ENCODE data around the gene ULK1.

Gene ULK1

DNA sequence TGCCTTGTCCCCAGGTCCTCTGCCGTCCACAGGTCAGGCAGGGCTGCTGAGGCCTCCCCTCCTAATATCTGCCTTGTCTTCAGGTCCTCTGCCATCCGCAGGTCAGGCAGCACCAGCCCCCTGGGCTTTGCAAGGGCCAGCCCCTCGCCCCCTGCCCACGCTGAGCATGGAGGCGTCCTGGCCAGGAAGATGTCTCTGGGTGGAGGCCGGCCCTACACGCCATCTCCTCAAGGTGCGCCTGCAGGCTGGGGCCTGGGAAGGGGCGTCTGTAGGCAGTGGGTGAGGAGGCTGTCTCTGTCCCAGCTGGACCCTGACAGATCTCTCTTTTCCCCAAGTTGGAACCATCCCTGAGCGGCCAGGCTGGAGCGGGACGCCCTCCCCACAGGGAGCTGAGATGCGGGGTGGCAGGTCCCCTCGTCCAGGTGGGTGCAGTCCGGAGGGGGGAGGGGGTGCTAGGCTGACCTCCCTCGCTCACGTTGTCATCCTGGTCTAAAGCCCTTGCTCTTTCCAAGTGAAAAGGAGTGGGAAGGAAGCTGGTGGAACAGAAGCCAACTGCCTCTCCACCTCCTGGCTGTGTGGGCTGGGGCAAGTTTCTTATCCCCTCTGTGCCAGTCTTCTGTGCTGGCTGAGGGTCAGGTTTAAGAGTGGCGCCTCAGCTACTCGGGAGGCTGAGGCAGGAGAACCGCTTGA lies 20.7 kb downstream of the ULK1 start:
- H3K56ac ChIP-seq (ENCODE audit: low read length) = no peak overlapping the region
- H3K79me2 ChIP-seq (ENCODE audit: control insufficient read depth, insufficient read depth, low read length) = no peaks in the 10 kb centered on the region
- no peak overlapping the region for H3K23ac ChIP-seq (ENCODE audit: low read length)
- H3K27ac ChIP-seq (ENCODE audit: low read depth, low read length) = no peak overlapping the region
- H4K8ac ChIP-seq (ENCODE audit: low read depth, low read length) = no peak overlapping the region
- H3K4me3 ChIP-seq (ENCODE audit: low read length) = no peak overlapping the region
- no peak overlapping the region for H3K18ac ChIP-seq (ENCODE audit: low read length)
- no peaks in the 10 kb centered on the region for H3K27me3 ChIP-seq (ENCODE audit: insufficient read depth, low read length, poor library complexity)
- no peak overlapping the region for H3K4me2 ChIP-seq (ENCODE audit: low read length)
- H3K4ac ChIP-seq (ENCODE audit: low read depth, low read length) = no peak overlapping the region
- no peaks in the 10 kb centered on the region for H3K79me1 ChIP-seq (ENCODE audit: low read length)
- no peak overlapping the region for H2AK5ac ChIP-seq (ENCODE audit: low read length)
- no peaks in the 10 kb centered on the region for H3K4me1 ChIP-seq (ENCODE audit: control insufficient read depth, low read depth, low read length)
- no CpG with 5 or more reads among the region's 20 CpGs for WGBS (ENCODE audit: extremely low coverage, insufficient coverage, low lambda C conversion rate)
- no peak overlapping the region for H2BK5ac ChIP-seq (ENCODE audit: low read length)
- no peak overlapping the region for H4K5ac ChIP-seq (ENCODE audit: low read length)
- DNase-seq = no peak
- no peak overlapping the region for H2BK15ac ChIP-seq (replicated peaks; ENCODE audit: low read depth)
- H2BK120ac ChIP-seq (ENCODE audit: low read depth, low read length) = no peak overlapping the region
- no peak overlapping the region for H3K9ac ChIP-seq (ENCODE audit: low read length)
- H3K36me3 ChIP-seq (ENCODE audit: control insufficient read depth, insufficient read depth, low read length) = peaks cover 5% of the 10 kb centered on the region

DNA sequence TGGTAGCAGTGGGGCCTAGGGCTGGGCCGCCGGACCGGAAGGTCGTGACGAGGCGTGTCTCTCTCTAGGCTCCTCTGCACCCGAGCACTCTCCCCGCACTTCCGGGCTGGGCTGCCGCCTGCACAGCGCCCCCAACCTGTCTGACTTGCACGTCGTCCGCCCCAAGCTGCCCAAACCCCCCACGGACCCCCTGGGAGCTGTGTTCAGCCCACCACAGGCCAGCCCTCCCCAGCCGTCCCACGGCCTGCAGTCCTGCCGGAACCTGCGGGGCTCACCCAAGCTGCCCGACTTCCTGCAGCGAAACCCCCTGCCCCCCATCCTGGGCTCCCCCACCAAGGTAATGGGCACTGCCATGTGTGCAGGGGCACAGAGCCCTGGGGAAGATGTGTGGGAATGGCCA lies 21.4 kb downstream of the ULK1 start:
- Histone ChIP-seq H3K27ac (ENCODE audit: low read depth, low read length) (no peak overlapping the region), H3K36me3 (ENCODE audit: control insufficient read depth, insufficient read depth, low read length) (peaks cover 5% of the 10 kb centered on the region), H2BK120ac (ENCODE audit: low read depth, low read length) (no peak overlapping the region), H2BK5ac (ENCODE audit: low read length) (no peak overlapping the region), H3K23ac (ENCODE audit: low read length) (no peak overlapping the region), H3K18ac (ENCODE audit: low read length) (no peak overlapping the region), H3K9ac (ENCODE audit: low read length) (no peak overlapping the region), H3K56ac (ENCODE audit: low read length) (no peak overlapping the region), H3K79me1 (ENCODE audit: low read length) (no peaks in the 10 kb centered on the region), H3K4me1 (ENCODE audit: control insufficient read depth, low read depth, low read length) (no peaks in the 10 kb centered on the region), H2BK15ac (replicated peaks; ENCODE audit: low read depth) (no peak overlapping the region), H4K5ac (ENCODE audit: low read length) (no peak overlapping the region), H3K79me2 (ENCODE audit: control insufficient read depth, insufficient read depth, low read length) (no peaks in the 10 kb centered on the region), H4K8ac (ENCODE audit: low read depth, low read length) (no peak overlapping the region), H3K4ac (ENCODE audit: low read depth, low read length) (no peak overlapping the region), H3K4me3 (ENCODE audit: low read length) (no peak overlapping the region), H2AK5ac (ENCODE audit: low read length) (no peak overlapping the region), H3K4me2 (ENCODE audit: low read length) (no peak overlapping the region), H3K27me3 (ENCODE audit: insufficient read depth, low read length, poor library complexity) (no peaks in the 10 kb centered on the region)
- WGBS (ENCODE audit: extremely low coverage, insufficient coverage, low lambda C conversion rate) = no CpG with 5 or more reads among the region's 21 CpGs
- no peak for DNase-seq

DNA sequence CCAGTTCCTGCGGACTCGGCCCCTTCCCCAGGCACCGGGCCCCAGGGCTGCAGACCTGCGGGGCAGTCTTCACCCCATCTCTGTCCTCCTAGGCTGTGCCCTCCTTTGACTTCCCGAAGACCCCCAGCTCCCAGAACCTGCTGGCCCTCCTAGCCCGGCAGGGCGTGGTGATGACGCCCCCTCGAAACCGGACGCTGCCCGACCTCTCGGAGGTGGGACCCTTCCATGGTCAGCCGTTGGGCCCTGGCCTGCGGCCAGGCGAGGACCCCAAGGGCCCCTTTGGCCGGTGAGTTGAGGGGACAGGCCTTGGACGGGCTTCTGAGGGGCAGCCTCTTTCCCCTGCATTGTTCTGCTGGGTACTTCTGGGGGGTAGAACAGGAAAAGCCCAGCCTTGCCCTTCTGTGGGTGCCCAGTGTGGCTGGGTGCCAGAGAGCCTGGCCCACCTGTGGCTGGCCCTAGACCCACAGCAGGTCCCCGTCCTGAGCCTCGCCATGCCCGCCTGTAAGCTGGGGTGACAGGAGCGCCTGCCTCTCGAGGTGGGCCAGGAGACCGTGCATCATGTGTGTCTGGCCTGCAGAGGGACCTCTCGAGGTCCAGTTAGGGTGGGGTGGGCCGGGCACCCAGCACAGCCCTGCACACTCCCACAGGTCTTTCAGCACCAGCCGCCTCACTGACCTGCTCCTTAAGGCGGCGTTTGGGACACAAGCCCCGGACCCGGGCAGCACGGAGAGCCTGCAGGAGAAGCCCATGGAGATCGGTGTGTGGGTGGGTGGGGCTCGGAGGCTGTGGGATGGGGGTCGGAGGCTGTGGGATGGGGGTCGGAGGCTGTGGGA lies 22.1 kb downstream of the ULK1 start:
- Histone ChIP-seq H3K79me1 (ENCODE audit: low read length) (no peaks in the 10 kb centered on the region), H3K4me3 (ENCODE audit: low read length) (no peak overlapping the region), H3K56ac (ENCODE audit: low read length) (no peak overlapping the region), H2BK5ac (ENCODE audit: low read length) (no peak overlapping the region), H3K36me3 (ENCODE audit: control insufficient read depth, insufficient read depth, low read length) (peaks cover 4% of the 10 kb centered on the region), H3K27me3 (ENCODE audit: insufficient read depth, low read length, poor library complexity) (no peaks in the 10 kb centered on the region), H2BK15ac (replicated peaks; ENCODE audit: low read depth) (no peak overlapping the region), H3K27ac (ENCODE audit: low read depth, low read length) (no peak overlapping the region), H3K4ac (ENCODE audit: low read depth, low read length) (no peak overlapping the region), H4K5ac (ENCODE audit: low read length) (no peak overlapping the region), H2AK5ac (ENCODE audit: low read length) (no peak overlapping the region), H3K79me2 (ENCODE audit: control insufficient read depth, insufficient read depth, low read length) (no peaks in the 10 kb centered on the region), H3K4me1 (ENCODE audit: control insufficient read depth, low read depth, low read length) (no peaks in the 10 kb centered on the region), H3K18ac (ENCODE audit: low read length) (no peak overlapping the region), H3K9ac (ENCODE audit: low read length) (no peak overlapping the region), H4K8ac (ENCODE audit: low read depth, low read length) (no peak overlapping the region), H3K4me2 (ENCODE audit: low read length) (no peak overlapping the region), H3K23ac (ENCODE audit: low read length) (no peak overlapping the region), H2BK120ac (ENCODE audit: low read depth, low read length) (no peak overlapping the region)
- no CpG with 5 or more reads among the region's 36 CpGs for WGBS (ENCODE audit: extremely low coverage, insufficient coverage, low lambda C conversion rate)
- DNase-seq = no peak

DNA sequence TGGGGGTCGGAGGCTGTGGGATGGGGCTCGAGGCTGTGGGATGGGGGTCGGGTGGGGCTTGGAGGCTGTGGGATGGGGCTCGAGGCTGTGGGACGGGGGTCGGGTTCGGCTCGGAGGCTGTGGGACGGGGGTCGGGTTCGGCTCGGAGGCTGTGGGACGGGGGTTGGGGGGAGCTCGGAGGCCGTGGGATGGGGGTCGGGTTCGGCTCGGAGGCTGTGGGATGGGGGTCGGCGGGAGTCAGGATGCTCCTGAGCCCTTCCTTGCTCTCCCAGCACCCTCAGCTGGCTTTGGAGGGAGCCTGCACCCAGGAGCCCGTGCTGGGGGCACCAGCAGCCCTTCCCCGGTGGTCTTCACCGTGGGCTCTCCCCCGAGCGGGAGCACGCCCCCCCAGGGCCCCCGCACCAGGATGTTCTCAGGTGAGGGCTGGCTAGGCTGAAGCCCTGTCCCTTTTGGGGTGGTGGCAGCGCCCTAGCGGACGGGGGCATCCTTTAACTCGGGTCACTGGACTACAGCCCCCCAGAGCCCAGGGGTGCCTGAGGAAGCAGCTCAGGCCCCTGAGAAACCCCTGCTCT lies 22.8 kb downstream of the ULK1 start:
- Histone ChIP-seq H3K79me2 (ENCODE audit: control insufficient read depth, insufficient read depth, low read length) (no peaks in the 10 kb centered on the region), H3K27ac (ENCODE audit: low read depth, low read length) (no peak overlapping the region), H2BK5ac (ENCODE audit: low read length) (no peak overlapping the region), H2BK15ac (replicated peaks; ENCODE audit: low read depth) (no peak overlapping the region), H2AK5ac (ENCODE audit: low read length) (no peak overlapping the region), H3K56ac (ENCODE audit: low read length) (no peak overlapping the region), H3K4me2 (ENCODE audit: low read length) (no peak overlapping the region), H3K36me3 (ENCODE audit: control insufficient read depth, insufficient read depth, low read length) (peaks cover 4% of the 10 kb centered on the region), H3K4me1 (ENCODE audit: control insufficient read depth, low read depth, low read length) (no peaks in the 10 kb centered on the region), H3K9ac (ENCODE audit: low read length) (no peak overlapping the region), H2BK120ac (ENCODE audit: low read depth, low read length) (no peak overlapping the region), H4K8ac (ENCODE audit: low read depth, low read length) (no peak overlapping the region), H3K4ac (ENCODE audit: low read depth, low read length) (no peak overlapping the region), H3K4me3 (ENCODE audit: low read length) (no peak overlapping the region), H3K18ac (ENCODE audit: low read length) (no peak overlapping the region), H3K27me3 (ENCODE audit: insufficient read depth, low read length, poor library complexity) (no peaks in the 10 kb centered on the region), H3K23ac (ENCODE audit: low read length) (no peak overlapping the region), H3K79me1 (ENCODE audit: low read length) (no peaks in the 10 kb centered on the region), H4K5ac (ENCODE audit: low read length) (no peak overlapping the region)
- no peak for DNase-seq
- WGBS (ENCODE audit: extremely low coverage, insufficient coverage, low lambda C conversion rate) = no CpG with 5 or more reads among the region's 31 CpGs

DNA sequence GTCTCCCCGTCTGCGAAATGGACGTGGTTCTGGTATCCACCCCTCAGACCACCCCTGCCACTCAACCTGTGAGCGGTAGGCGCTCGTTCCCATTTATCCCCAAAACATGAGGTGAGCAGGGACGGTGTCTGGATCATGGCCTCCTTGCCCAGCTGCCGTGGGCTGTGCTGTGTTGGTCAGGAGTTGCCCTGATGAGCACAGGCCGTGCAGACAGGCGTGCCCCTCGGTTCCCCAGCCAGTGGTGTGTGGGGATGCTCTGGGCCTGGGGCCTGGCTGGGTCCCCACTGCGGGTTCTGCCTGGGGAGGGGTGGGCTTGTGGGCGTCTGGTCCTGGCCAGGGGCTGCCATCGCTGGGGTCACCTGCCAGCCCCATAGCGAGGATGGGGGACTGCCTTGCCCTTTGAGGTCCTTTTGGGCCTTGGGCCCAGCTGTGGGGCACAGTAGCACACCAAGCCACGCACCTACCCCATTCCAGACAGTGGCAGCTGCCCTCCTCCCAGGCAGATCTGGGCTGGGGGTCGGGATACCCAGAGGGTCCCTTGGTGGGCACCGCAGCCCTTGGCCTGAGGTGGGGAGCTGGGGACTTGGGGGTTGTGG lies 23.4 kb downstream of the ULK1 start:
- Histone ChIP-seq H4K5ac (ENCODE audit: low read length) (no peak overlapping the region), H2BK15ac (replicated peaks; ENCODE audit: low read depth) (no peak overlapping the region), H2AK5ac (ENCODE audit: low read length) (no peak overlapping the region), H3K36me3 (ENCODE audit: control insufficient read depth, insufficient read depth, low read length) (peaks cover 4% of the 10 kb centered on the region), H3K4ac (ENCODE audit: low read depth, low read length) (no peak overlapping the region), H3K56ac (ENCODE audit: low read length) (no peak overlapping the region), H2BK5ac (ENCODE audit: low read length) (no peak overlapping the region), H3K79me1 (ENCODE audit: low read length) (no peaks in the 10 kb centered on the region), H3K23ac (ENCODE audit: low read length) (no peak overlapping the region), H3K79me2 (ENCODE audit: control insufficient read depth, insufficient read depth, low read length) (no peaks in the 10 kb centered on the region), H3K27ac (ENCODE audit: low read depth, low read length) (no peak overlapping the region), H3K27me3 (ENCODE audit: insufficient read depth, low read length, poor library complexity) (no peaks in the 10 kb centered on the region), H3K4me3 (ENCODE audit: low read length) (no peak overlapping the region), H3K4me1 (ENCODE audit: control insufficient read depth, low read depth, low read length) (no peaks in the 10 kb centered on the region), H3K9ac (ENCODE audit: low read length) (no peak overlapping the region), H3K18ac (ENCODE audit: low read length) (no peak overlapping the region), H3K4me2 (ENCODE audit: low read length) (no peak overlapping the region), H4K8ac (ENCODE audit: low read depth, low read length) (no peak overlapping the region), H2BK120ac (ENCODE audit: low read depth, low read length) (no peak overlapping the region)
- no CpG with 5 or more reads among the region's 18 CpGs for WGBS (ENCODE audit: extremely low coverage, insufficient coverage, low lambda C conversion rate)
- DNase-seq = no peak
